Measurements from ENCODE around the gene DCLK1. TPM values are rescaled to one million over a fixed set of nuclear protein-coding genes. Genes with fewer than 3 reads are reported as not detected.

The DCLK1 gene
- total and polyA plus RNA-seq, 12 donors, result 0.68 to 22.6 (median 2.3) TPM

- no peak overlapping the region for H3K27ac ChIP-seq
- no peak for DNase-seq
- TF ChIP-seq CTCF (IDR thresholded peaks at IDR 0.05) (no peak), POLR2A (IDR thresholded peaks at IDR 0.05) (no peak)
- H3K9me3 ChIP-seq (replicated peaks in 1 of 3), result no peaks in the 10 kb centered on the region
- no peaks in the 10 kb centered on the region for H3K4me1 ChIP-seq (replicated peaks in 1 of 2)
- no peak overlapping the region for H3K4me3 ChIP-seq
- intact Hi-C loops (cut with DNase I), result no loop called here
- no peaks in the 10 kb centered on the region for H3K27me3 ChIP-seq
- WGBS, 4 donors, result 68 to 88% (median 80%) methylated on average over 4 of the region's 4 CpGs
- no peaks in the 10 kb centered on the region for H3K36me3 ChIP-seq (replicated peaks in 1 of 2)
Measured at GRCh38 chr13:36173571-36174322, 42.6 kb upstream of the DCLK1 start.

GRCh38 chr13:36166046-36166445, 34.9 kb upstream of the DCLK1 start:
- Histone ChIP-seq H3K27me3 (no peaks in the 10 kb centered on the region), H3K4me1 (replicated peaks in 1 of 2) (no peaks in the 10 kb centered on the region), H3K27ac (no peak overlapping the region), H3K36me3 (replicated peaks in 1 of 2) (no peaks in the 10 kb centered on the region), H3K9me3 (replicated peaks in 1 of 3) (no peaks in the 10 kb centered on the region), H3K4me3 (no peak overlapping the region)
- TF ChIP-seq CTCF (IDR thresholded peaks at IDR 0.05) (no peak), POLR2A (IDR thresholded peaks at IDR 0.05) (no peak)
- intact Hi-C loops (cut with DNase I), result no loop called here
- 71 to 87% (median 82%) methylated on average over 5 of the region's 5 CpGs for WGBS, 4 donors
- no peak for DNase-seq

- Histone ChIP-seq H3K9me3 (replicated peaks in 1 of 3) (no peaks in the 10 kb centered on the region), H3K4me1 (replicated peaks in 1 of 2) (no peaks in the 10 kb centered on the region), H3K27ac (no peak overlapping the region), H3K27me3 (no peaks in the 10 kb centered on the region), H3K4me3 (no peak overlapping the region), H3K36me3 (replicated peaks in 1 of 2) (no peaks in the 10 kb centered on the region)
- peak in 5 of 7 donors; percentile 3 to 69 (median 23) for DNase-seq
- WGBS, 4 donors, result 52 to 59% (median 55%) methylated on average over 7 of the region's 7 CpGs
- intact Hi-C loops (cut with DNase I), result no loop called here
- no peak for TF ChIP-seq CTCF (IDR thresholded peaks at IDR 0.05)
- TF ChIP-seq POLR2A (IDR thresholded peaks at IDR 0.05), result no peak
Measured at GRCh38 chr13:36163809-36164308, 32.7 kb upstream of the DCLK1 start.

- WGBS, 4 donors, result 77 to 86% (median 79%) methylated on average over 6 of the region's 6 CpGs
- Histone ChIP-seq H3K4me3 (no peak overlapping the region), H3K27me3 (no peaks in the 10 kb centered on the region), H3K27ac (no peak overlapping the region), H3K36me3 (replicated peaks in 1 of 2) (no peaks in the 10 kb centered on the region), H3K9me3 (replicated peaks in 1 of 3) (no peaks in the 10 kb centered on the region), H3K4me1 (replicated peaks in 1 of 2) (no peaks in the 10 kb centered on the region)
- no peak for DNase-seq
- intact Hi-C loops (cut with DNase I), result no loop called here
- TF ChIP-seq POLR2A (IDR thresholded peaks at IDR 0.05) (no peak), CTCF (IDR thresholded peaks at IDR 0.05) (no peak)
Measured at GRCh38 chr13:36163286-36163685, 32.1 kb upstream of the DCLK1 start.

All from adrenal gland (tissue), 12 donors.